Neural cell (in vitro differentiated cells): ENCODE data around the gene ROCK2. TPM values are rescaled to one million over a fixed set of nuclear protein-coding genes. Genes with fewer than 3 reads are reported as not detected.

Source experiments
- H2AFZ ChIP-seq: fragments of 200-600, 300-800 bp; sonication (generic), shearing (Covaris generic); 2 replicates; pipeline ENCODE4 v1.6.0; 2014; ENCODE audit warnings: low read depth, mild to moderate bottlenecking, antibody characterized with exemption, low read length, moderate library complexity
- H3F3A ChIP-seq: fragments of 200-600 bp; shearing (Covaris generic); 2 replicates; pipeline ENCODE4 v1.6.1; 2016; ENCODE audit warnings: mild to moderate bottlenecking, moderate library complexity, mixed read lengths, antibody characterized with exemption, low read length; ENCODE audit not compliant: insufficient read depth, poor library complexity, severe bottlenecking
- H3K27ac ChIP-seq: fragments of 200-600, 300-800 bp; sonication (generic), shearing (Covaris generic); 2 replicates; pipeline ENCODE4 v1.5.1; 2014; ENCODE audit warnings: mild to moderate bottlenecking, low read length, moderate library complexity
- H3K27me3 ChIP-seq: fragments of 300-800, 200-600 bp; sonication (generic), shearing (Covaris generic); 2 replicates; pipeline ENCODE4 v1.6.0; 2014; ENCODE audit warnings: mild to moderate bottlenecking, low read depth, low read length, moderate library complexity; ENCODE audit not compliant: insufficient read depth
- H3K36me3 ChIP-seq: fragments of 300-800, 200-600 bp; sonication (generic), shearing (Covaris generic); 2 replicates; pipeline ENCODE4 v1.5.1; 2014; ENCODE audit warnings: mild to moderate bottlenecking, antibody characterized with exemption, low read length, moderate library complexity; ENCODE audit not compliant: insufficient read depth
- H3K4me2 ChIP-seq: fragments of 300-800, 200-600 bp; sonication (generic), shearing (Covaris generic); 2 replicates; pipeline ENCODE4 v1.6.0; 2014; ENCODE audit warnings: mild to moderate bottlenecking, low read length
- H3K4me3 ChIP-seq: fragments of 300-800, 200-600 bp; sonication (generic), shearing (Covaris generic); 2 replicates; pipeline ENCODE4 v1.5.1; 2014; ENCODE audit warnings: mild to moderate bottlenecking, low read length, moderate library complexity
- H3K79me2 ChIP-seq: fragments of 200-600 bp; shearing (Covaris generic); replicated peaks from 2 replicates; pipeline ENCODE4 v1.6.0; 2014; ENCODE audit warnings: mild to moderate bottlenecking, low read length, moderate library complexity; ENCODE audit not compliant: insufficient read depth
- H3K9ac ChIP-seq: fragments of 300-800, 200-600 bp; sonication (generic), shearing (Covaris generic); 2 replicates; pipeline ENCODE4 v1.6.1; 2016; ENCODE audit warnings: mild to moderate bottlenecking, low read length, mixed read lengths
- H3K9me2 ChIP-seq: fragments of 200-600 bp; shearing (Covaris generic); 2 replicates; pipeline ENCODE4 v1.6.1; 2016; ENCODE audit warnings: mild to moderate bottlenecking, low read length, mixed read lengths; ENCODE audit not compliant: insufficient read depth
- H3K9me3 ChIP-seq: fragments of 200-600, 300-800 bp; sonication (generic), shearing (Covaris generic); 2 replicates; pipeline ENCODE4 v1.6.1; 2016; ENCODE audit warnings: mild to moderate bottlenecking, mixed run types, low read length, moderate library complexity, mixed read lengths
- H4K20me1 ChIP-seq: fragments of 200-600 bp; shearing (Covaris generic); 2 replicates; pipeline ENCODE4 v1.6.1; 2016; ENCODE audit warnings: mild to moderate bottlenecking, mixed run types; ENCODE audit not compliant: insufficient read depth
- EP300 ChIP-seq: fragments of 450-650 bp; conservative IDR thresholded peaks from 2 replicates; pipeline ENCODE4 v1.6.1; 2014; ENCODE audit warnings: antibody characterized with exemption, mild to moderate bottlenecking, moderate library complexity; ENCODE audit not compliant: poor library complexity, severe bottlenecking
- EZH2 ChIP-seq: fragments of 200-600, 300-800 bp; shearing (Covaris generic), sonication (generic); IDR thresholded peaks from 2 replicates; pipeline ENCODE4 v1.6.1; 2014; ENCODE audit warnings: antibody characterized with exemption, low read length, borderline replicate concordance, mild to moderate bottlenecking; ENCODE audit not compliant: insufficient read depth, poor library complexity, severe bottlenecking
- MXI1 ChIP-seq: fragments of 450-650 bp; conservative IDR thresholded peaks from 2 replicates; pipeline ENCODE4 v1.6.1; 2014; ENCODE audit warnings: antibody characterized with exemption, mild to moderate bottlenecking; ENCODE audit not compliant: poor library complexity, severe bottlenecking
- POLR2AphosphoS5 ChIP-seq: IDR thresholded peaks from 2 replicates; pipeline ENCODE4 v1.6.1; 2012
- RAD21 ChIP-seq: fragments of 450-650 bp; conservative IDR thresholded peaks from 2 replicates; pipeline ENCODE4 v1.6.1; 2014; ENCODE audit warnings: antibody characterized with exemption, mild to moderate bottlenecking, moderate library complexity
- SMC3 ChIP-seq: fragments of 450-650 bp; conservative IDR thresholded peaks from 2 replicates; pipeline ENCODE4 v1.6.1; 2014; ENCODE audit warnings: antibody characterized with exemption, mild to moderate bottlenecking, moderate library complexity; ENCODE audit not compliant: poor library complexity
- TAF1 ChIP-seq: IDR thresholded peaks from 2 replicates; pipeline ENCODE4 v1.6.1; 2012; ENCODE audit warnings: low read depth
- polyA plus RNA-seq: library from polyadenylated mRNA; depleted of rRNA; stranded (reverse); fragments of >200 nt; gene quantifications from 2 replicates; pipeline ENCODE4 v1.2.3, GENCODE V29; 2014
- TF ChIP-seq, protein P1 (sequence below): fragments of 450-650 bp; IDR thresholded peaks from 2 replicates; pipeline ENCODE4 v1.5.1; 2014; ENCODE audit warnings: antibody characterized with exemption, mild to moderate bottlenecking, moderate library complexity; ENCODE audit not compliant: poor library complexity, severe bottlenecking
- TF ChIP-seq, protein P2 (sequence below): IDR thresholded peaks from 2 replicates; pipeline ENCODE4 v1.6.1; 2012; ENCODE audit warnings: borderline replicate concordance

ROCK2 gene
- polyA plus RNA-seq, 1 donor from 2014 or later = 25.7 TPM

DNA sequence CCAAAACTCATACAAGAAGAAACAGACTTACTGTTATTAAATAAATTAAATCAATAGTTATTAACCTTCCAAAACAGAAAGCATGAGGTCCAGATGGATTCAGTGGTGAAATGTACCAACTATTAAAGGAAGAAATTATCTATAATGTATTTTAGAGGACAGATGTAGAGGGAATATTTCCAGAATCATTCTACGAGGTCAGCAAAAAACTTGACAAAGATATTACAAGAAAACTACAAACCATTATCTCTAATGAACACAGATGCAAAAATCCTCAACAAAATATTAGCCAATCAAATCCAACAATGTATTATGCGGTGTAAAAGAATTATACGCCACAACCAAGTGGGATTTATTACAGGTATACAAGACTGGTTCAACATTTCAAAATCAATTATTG lies 63.7 kb downstream of the ROCK2 start:
- no peak overlapping the region for H3K4me2 ChIP-seq
- no peaks in the 10 kb centered on the region for H3K27me3 ChIP-seq
- H3F3A ChIP-seq = no peaks in the 10 kb centered on the region
- no peaks in the 10 kb centered on the region for H3K9me2 ChIP-seq
- no peak overlapping the region for H3K27ac ChIP-seq
- no peaks in the 10 kb centered on the region for H3K9me3 ChIP-seq
- TF ChIP-seq EP300 (no peak), SMC3 (no peak), EZH2 (no peak), RAD21 (no peak), POLR2AphosphoS5 (no peak), MXI1 (no peak), TAF1 (no peak)
- TF ChIP-seq, protein P1, sequence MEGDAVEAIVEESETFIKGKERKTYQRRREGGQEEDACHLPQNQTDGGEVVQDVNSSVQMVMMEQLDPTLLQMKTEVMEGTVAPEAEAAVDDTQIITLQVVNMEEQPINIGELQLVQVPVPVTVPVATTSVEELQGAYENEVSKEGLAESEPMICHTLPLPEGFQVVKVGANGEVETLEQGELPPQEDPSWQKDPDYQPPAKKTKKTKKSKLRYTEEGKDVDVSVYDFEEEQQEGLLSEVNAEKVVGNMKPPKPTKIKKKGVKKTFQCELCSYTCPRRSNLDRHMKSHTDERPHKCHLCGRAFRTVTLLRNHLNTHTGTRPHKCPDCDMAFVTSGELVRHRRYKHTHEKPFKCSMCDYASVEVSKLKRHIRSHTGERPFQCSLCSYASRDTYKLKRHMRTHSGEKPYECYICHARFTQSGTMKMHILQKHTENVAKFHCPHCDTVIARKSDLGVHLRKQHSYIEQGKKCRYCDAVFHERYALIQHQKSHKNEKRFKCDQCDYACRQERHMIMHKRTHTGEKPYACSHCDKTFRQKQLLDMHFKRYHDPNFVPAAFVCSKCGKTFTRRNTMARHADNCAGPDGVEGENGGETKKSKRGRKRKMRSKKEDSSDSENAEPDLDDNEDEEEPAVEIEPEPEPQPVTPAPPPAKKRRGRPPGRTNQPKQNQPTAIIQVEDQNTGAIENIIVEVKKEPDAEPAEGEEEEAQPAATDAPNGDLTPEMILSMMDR = no peak
- TF ChIP-seq, protein P2, sequence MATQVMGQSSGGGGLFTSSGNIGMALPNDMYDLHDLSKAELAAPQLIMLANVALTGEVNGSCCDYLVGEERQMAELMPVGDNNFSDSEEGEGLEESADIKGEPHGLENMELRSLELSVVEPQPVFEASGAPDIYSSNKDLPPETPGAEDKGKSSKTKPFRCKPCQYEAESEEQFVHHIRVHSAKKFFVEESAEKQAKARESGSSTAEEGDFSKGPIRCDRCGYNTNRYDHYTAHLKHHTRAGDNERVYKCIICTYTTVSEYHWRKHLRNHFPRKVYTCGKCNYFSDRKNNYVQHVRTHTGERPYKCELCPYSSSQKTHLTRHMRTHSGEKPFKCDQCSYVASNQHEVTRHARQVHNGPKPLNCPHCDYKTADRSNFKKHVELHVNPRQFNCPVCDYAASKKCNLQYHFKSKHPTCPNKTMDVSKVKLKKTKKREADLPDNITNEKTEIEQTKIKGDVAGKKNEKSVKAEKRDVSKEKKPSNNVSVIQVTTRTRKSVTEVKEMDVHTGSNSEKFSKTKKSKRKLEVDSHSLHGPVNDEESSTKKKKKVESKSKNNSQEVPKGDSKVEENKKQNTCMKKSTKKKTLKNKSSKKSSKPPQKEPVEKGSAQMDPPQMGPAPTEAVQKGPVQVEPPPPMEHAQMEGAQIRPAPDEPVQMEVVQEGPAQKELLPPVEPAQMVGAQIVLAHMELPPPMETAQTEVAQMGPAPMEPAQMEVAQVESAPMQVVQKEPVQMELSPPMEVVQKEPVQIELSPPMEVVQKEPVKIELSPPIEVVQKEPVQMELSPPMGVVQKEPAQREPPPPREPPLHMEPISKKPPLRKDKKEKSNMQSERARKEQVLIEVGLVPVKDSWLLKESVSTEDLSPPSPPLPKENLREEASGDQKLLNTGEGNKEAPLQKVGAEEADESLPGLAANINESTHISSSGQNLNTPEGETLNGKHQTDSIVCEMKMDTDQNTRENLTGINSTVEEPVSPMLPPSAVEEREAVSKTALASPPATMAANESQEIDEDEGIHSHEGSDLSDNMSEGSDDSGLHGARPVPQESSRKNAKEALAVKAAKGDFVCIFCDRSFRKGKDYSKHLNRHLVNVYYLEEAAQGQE = no peak
- no peak overlapping the region for H3K4me3 ChIP-seq
- H3K79me2 ChIP-seq = peaks cover 15% of the 10 kb centered on the region
- no peak overlapping the region for H2AFZ ChIP-seq
- no peaks in the 10 kb centered on the region for H4K20me1 ChIP-seq
- no peak overlapping the region for H3K9ac ChIP-seq
- H3K36me3 ChIP-seq = peaks cover 15% of the 10 kb centered on the region

DNA sequence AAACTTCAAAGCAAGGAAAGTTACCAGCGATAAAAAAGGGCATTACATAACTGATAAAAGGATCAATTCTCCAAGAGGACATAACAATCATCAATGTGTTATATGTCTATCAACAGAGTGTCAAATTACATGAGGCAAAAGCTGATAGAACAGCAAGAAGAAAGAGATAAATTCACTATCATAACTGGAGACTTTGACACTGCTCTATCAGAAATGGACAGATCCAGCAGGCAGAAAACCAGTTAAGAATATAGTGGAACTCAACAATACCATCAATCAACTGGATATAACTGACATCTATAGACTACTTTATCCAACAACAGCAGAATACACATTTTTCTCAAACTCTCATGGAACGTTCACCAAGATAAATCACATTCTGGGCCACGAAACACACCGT lies 65.0 kb downstream of the ROCK2 start:
- Histone ChIP-seq H4K20me1 (no peaks in the 10 kb centered on the region), H3K9me2 (no peaks in the 10 kb centered on the region), H3K9ac (no peak overlapping the region), H3K79me2 (peaks cover 11% of the 10 kb centered on the region), H3K4me2 (no peak overlapping the region), H3K36me3 (peaks cover 9% of the 10 kb centered on the region), H3K27ac (no peak overlapping the region), H3F3A (no peaks in the 10 kb centered on the region), H3K4me3 (no peak overlapping the region), H3K27me3 (no peaks in the 10 kb centered on the region), H3K9me3 (no peaks in the 10 kb centered on the region), H2AFZ (no peak overlapping the region)
- no peak for TF ChIP-seq POLR2AphosphoS5

DNA sequence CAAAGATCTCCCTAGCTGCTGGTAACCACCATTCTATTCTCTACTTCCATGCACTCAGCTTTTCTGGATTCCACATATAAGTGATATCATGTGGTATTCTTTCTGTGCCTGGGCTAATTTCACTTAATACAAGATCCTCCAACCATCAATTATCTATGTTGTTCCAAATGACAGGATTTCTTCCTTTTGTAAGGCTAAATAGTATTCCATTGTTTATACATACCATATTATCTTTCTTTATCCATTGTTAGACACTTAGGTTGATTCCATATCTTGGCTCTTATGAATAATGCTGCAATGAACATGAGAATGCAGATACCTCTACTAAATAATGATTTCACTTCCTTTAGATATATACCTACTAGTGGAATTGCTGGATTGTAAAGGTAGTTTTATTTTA lies 66.2 kb downstream of the ROCK2 start:
- no peaks in the 10 kb centered on the region for H4K20me1 ChIP-seq
- H3K79me2 ChIP-seq = peaks cover 19% of the 10 kb centered on the region
- no peaks in the 10 kb centered on the region for H3K9me3 ChIP-seq
- no peak overlapping the region for H3K9ac ChIP-seq
- no peak overlapping the region for H3K4me3 ChIP-seq
- H2AFZ ChIP-seq = no peak overlapping the region
- H3F3A ChIP-seq = no peaks in the 10 kb centered on the region
- TF ChIP-seq, protein P1 = no peak
- TF ChIP-seq POLR2AphosphoS5 = no peak
- TF ChIP-seq, protein P2 = no peak
- TF ChIP-seq EZH2 = no peak
- no peak for TF ChIP-seq MXI1
- no peak for TF ChIP-seq TAF1
- TF ChIP-seq EP300 = no peak
- no peak for TF ChIP-seq RAD21
- no peak for TF ChIP-seq SMC3
- no peak overlapping the region for H3K4me2 ChIP-seq
- H3K27ac ChIP-seq = no peak overlapping the region
- H3K9me2 ChIP-seq = no peaks in the 10 kb centered on the region
- no peaks in the 10 kb centered on the region for H3K27me3 ChIP-seq
- no peaks in the 10 kb centered on the region for H3K36me3 ChIP-seq
